Measurements from ENCODE around the gene METTL2B.

- TF ChIP-seq, protein P1, sequence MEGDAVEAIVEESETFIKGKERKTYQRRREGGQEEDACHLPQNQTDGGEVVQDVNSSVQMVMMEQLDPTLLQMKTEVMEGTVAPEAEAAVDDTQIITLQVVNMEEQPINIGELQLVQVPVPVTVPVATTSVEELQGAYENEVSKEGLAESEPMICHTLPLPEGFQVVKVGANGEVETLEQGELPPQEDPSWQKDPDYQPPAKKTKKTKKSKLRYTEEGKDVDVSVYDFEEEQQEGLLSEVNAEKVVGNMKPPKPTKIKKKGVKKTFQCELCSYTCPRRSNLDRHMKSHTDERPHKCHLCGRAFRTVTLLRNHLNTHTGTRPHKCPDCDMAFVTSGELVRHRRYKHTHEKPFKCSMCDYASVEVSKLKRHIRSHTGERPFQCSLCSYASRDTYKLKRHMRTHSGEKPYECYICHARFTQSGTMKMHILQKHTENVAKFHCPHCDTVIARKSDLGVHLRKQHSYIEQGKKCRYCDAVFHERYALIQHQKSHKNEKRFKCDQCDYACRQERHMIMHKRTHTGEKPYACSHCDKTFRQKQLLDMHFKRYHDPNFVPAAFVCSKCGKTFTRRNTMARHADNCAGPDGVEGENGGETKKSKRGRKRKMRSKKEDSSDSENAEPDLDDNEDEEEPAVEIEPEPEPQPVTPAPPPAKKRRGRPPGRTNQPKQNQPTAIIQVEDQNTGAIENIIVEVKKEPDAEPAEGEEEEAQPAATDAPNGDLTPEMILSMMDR (IDR thresholded peaks at IDR 0.05) = no peak
- TF ChIP-seq POLR2AphosphoS5 (IDR thresholded peaks at IDR 0.05) (no peak), POLR2A (IDR thresholded peaks at IDR 0.05) (no peak)
Observed at GRCh38 chr7:128452552-128452951, 24.0 kb upstream of the METTL2B start.

All from prostate gland (tissue), 2 donors.